ENCODE data around the gene MAJIN. TPM values are rescaled to one million over a fixed set of nuclear protein-coding genes. Genes with fewer than 3 reads are reported as not detected.
A peak's percentile ranks its signal among the peaks of the same experiment; 100 is the strongest.
"Not testable (repeated sequence)": the region's sequence is repeated elsewhere in the genome, so short reads cannot be mapped to it uniquely, and the experiment has no call there.

Gene MAJIN
- total and polyA plus RNA-seq, 12 donors = not detected

- intact Hi-C loops (cut with DNase I) = no loop called here
- ATAC-seq (peak in 7 of 8 donors; percentile 13 to 49 (median 42)), DNase-seq (peak in 1 of 2 donors; percentile 27)
- WGBS, 2 donors = 64 to 69% methylated on average over 13 of the region's 13 CpGs
- no peak for TF ChIP-seq CTCF (IDR thresholded peaks at IDR 0.05)
- H3K9me3 ChIP-seq = no peaks in the 10 kb centered on the region
- peak overlapping the region; percentile 24 to 85 (median 72) for H3K27ac ChIP-seq
- H3K36me3 ChIP-seq = peaks cover 0 to 36% (median 0%) of the 10 kb centered on the region in 9 donors
- H3K4me3 ChIP-seq = peak overlapping the region in 8 of 10 donors; percentile 2 to 49 (median 31)
- peaks cover 0 to 60% (median 21%) of the 10 kb centered on the region in 9 donors for H3K4me1 ChIP-seq
- H3K27me3 ChIP-seq = no peaks in the 10 kb centered on the region
These were observed 17.5 kb upstream of the MAJIN start for GRCh38 chr11:64989416-64989815.

DNA sequence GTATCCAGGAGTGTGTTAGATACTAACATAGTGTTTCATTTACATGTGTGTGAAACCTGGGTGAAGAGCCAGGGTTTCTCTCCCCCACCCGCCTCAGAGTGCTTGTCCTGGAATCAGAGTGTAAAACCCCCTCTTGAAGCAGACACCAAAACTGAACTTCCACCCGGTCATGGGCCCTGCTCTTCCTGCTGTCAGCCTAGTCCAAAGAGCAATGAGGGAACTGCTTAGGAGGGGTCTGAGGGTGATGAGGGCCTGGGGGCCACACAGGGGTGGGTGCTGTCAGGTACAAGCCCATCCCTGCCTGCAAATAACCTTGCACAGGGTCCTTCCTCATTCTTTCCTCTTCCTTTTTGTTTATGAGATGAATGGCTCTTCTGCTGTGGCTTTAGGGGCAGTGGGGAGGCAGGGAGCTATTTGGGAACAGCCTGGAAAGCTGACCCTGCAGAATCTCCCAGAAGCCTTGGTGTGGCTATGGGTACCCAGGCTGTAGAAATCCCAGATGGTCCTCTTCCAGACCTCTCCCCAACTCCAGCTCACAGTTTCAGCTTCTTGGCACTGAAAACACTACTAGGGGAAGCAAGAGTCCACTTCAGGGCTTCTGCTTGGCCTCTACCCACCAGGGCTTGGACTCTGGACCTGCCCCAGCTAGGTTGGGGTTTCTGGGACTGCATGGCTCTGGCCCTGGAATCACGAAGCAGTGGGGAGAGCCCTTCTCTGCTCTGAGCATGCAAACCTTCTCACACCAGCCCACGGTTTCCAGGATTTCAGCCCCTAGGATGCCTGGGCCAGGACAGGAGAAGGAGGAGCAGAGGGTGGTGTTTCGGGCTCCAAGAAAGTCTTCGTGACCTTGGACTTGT, 16.3 kb upstream of the MAJIN start:
- no peak for ATAC-seq
- Histone ChIP-seq H3K4me1 (peaks cover 0 to 49% (median 21%) of the 10 kb centered on the region in 9 donors), H3K9me3 (no peaks in the 10 kb centered on the region), H3K36me3 (peaks cover 0 to 31% (median 0%) of the 10 kb centered on the region in 9 donors), H3K4me3 (no peak overlapping the region), H3K27me3 (peaks cover 0 to under 1% (median 0%) of the 10 kb centered on the region in 7 donors), H3K27ac (peak overlapping the region in 3 of 10 donors; percentile 15 to 82 (median 21))
- intact Hi-C loops (cut with DNase I) = no loop called here
- 84 to 85% methylated on average over 6 of the region's 6 CpGs for WGBS, 2 donors
- DNase-seq = no peak
- no peak for TF ChIP-seq CTCF (IDR thresholded peaks at IDR 0.05)

DNA sequence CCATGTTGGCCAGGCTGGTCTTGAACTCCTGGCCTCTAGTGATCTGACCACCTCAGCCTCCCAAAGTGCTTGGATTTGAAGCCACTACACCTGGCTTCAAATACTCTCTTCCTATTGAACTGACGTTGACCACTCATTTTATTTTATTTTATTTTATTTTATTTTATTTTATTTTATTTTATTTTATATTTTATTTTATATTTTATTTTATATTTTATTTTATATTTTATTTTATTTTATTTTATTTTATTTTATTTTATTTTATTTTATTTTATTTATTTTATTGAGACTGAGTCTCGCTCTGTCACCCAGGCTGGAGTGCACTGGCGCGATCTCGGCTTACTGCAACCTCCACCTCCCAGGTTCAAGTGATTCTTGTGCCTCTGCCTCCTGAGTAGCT, 11.4 kb upstream of the MAJIN start:
- 88% methylated on average over 5 of the region's 5 CpGs for WGBS, 2 donors
- DNase-seq, ATAC-seq: not testable (repeated sequence)

DNA sequence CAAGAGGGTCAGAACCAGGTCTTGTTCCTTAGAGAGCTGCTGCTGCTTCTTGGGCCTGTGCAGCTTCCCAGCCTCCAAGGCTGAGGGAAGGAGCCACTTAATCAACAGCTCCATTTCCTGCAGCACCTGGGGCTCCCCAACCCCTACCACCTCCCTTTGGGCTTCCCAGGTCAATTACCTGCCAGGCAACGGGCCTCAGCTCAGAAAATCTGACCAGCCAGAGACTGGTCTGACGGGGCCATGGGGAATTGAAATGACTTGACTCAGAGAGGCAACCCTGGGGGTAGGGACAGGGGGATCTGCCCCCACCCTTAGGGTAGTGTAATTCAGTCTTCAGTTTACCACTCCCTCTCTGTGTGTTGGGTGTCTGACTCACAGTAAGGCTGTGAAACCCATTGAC, 4.7 kb upstream of the MAJIN start:
- DNase-seq (no peak), ATAC-seq (no peak)
- Histone ChIP-seq H3K9me3 (no peaks in the 10 kb centered on the region), H3K4me1 (peaks cover 1 to 11% (median 7%) of the 10 kb centered on the region in 9 donors), H3K36me3 (no peaks in the 10 kb centered on the region), H3K27ac (no peak overlapping the region), H3K27me3 (peaks cover 0 to 32% (median 4%) of the 10 kb centered on the region in 7 donors), H3K4me3 (no peak overlapping the region)
- no peak for TF ChIP-seq CTCF (IDR thresholded peaks at IDR 0.05)
- intact Hi-C loops (cut with DNase I) = loop anchor here in 1 of 10 donors (5.0 kb wide), 1 partner anchor 49 kb away; no protein-coding TSS in a partner anchor
- WGBS, 2 donors = 67 to 80% methylated on average over 2 of the region's 2 CpGs

More for the DNA sequence above, 11.4 kb upstream of the MAJIN start:
- H3K27ac ChIP-seq; H3K36me3 ChIP-seq; H3K4me1 ChIP-seq; intact Hi-C loops (cut with DNase I); H3K9me3 ChIP-seq; H3K4me3 ChIP-seq: not testable (repeated sequence)
- H3K27me3 ChIP-seq = peaks cover 0 to 11% (median 3%) of the 10 kb centered on the region in 7 donors

Measured in heart right ventricle (tissue), 16 donors.